GM12891 (cell line): ENCODE data around the gene CD300H.

Experiments used
- POLR2A ChIP-seq: IDR thresholded peaks from 2 replicates; pipeline ENCODE4 v1.6.1; 2011; ENCODE audit warnings: low read depth, low read length, control low read depth
- POLR2AphosphoS5 ChIP-seq: IDR thresholded peaks from 2 replicates; pipeline ENCODE4 v1.6.1; 2011; ENCODE audit warnings: low read depth, low read length, control low read depth
- TAF1 ChIP-seq: IDR thresholded peaks from 2 replicates; pipeline ENCODE4 v1.6.1; 2011; ENCODE audit warnings: low read depth, low read length, control low read depth

DNA sequence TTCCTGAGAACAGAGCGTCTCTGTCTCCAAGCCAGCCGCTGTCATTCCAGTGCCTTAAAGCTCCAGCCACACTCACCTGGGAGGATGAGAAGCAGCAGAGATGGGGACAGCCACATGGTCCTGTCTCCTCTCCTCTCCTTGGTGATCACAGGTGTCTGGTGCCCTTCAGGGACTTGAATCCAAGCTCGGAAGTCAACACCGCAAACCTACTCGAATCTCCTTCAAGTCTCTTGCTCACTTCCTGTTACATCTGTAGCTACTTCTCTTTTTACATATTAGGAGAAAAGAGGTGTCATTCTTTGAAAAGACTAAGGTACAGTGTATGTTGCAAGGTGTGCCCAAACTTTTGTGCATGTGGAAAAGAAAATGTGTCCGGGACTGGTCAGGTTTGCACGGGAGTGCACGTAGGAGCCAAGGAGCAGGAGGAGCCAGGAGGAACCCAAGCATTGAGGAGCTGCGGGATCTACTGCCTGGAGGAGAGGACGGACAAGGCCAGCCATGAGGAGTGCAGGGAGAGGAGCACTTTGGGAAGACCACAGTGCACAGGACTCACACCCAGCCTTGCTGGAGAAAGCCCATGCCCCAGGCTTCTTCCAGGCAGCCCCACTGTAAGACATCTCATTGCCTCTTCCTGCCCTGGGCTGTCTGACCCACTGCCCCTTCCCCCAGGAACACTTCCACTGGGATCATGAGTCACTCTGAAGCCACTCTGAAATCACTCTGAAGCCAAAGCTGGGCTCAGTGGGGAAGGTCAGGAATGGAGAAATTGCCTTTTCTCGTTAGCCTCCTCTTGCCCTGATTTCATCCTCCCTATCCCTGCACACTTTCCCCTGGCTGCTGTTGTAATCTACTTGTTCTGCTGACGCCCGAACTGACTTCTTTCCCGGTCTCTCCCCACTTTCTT lies 25.0 kb upstream of the CD300H start, which contains the start of gene CD300LD:
- no peak for TF ChIP-seq POLR2A
- no peak for TF ChIP-seq POLR2AphosphoS5
- TF ChIP-seq TAF1: no peak
